Astrocyte of the hippocampus (primary cell): ENCODE measurements around the gene GIMAP1.
"Not testable (repeated sequence)": the region's sequence is repeated elsewhere in the genome, so short reads cannot be mapped to it uniquely, and the experiment has no call there.

ENCODE experiments used
- DNase-seq: peaks from one replicate; pipeline ENCODE4 v3.0.0; 2011; ENCODE audit warnings: low read depth, low spot score

GIMAP1 gene

GRCh38 chr7:150716368-150716767 lies at the start of gene GIMAP1:
GIMAP1 (plus strand) TSS chr7:150716613; CDS start chr7:150719048, 2,435 bp downstream.
- DNase-seq = no peak

GRCh38 chr7:150668472-150668911 lies 47.9 kb upstream of the GIMAP1 start:
- no peak for DNase-seq

- no peak for DNase-seq
Measured at GRCh38 chr7:150668977-150669376, 47.4 kb upstream of the GIMAP1 start.

GRCh38 chr7:150671798-150672585 lies 44.4 kb upstream of the GIMAP1 start:
- DNase-seq = not testable (repeated sequence)

- DNase-seq = no peak
Measured at GRCh38 chr7:150675714-150676113, 40.7 kb upstream of the GIMAP1 start.

GRCh38 chr7:150676276-150676675 lies 40.1 kb upstream of the GIMAP1 start:
- DNase-seq = not testable (repeated sequence)

GRCh38 chr7:150676854-150677253 lies 39.6 kb upstream of the GIMAP1 start:
- DNase-seq = not testable (repeated sequence)

- not testable (repeated sequence) for DNase-seq
Measured at GRCh38 chr7:150678601-150679000, 37.8 kb upstream of the GIMAP1 start.

GRCh38 chr7:150680364-150680763 lies 36.0 kb upstream of the GIMAP1 start:
- DNase-seq = not testable (repeated sequence)

- DNase-seq = no peak
Measured at GRCh38 chr7:150685219-150686029, 31.0 kb upstream of the GIMAP1 start, which contains the start of gene GIMAP2. GIMAP2 (plus strand) TSS chr7:150685706; CDS start chr7:150687060, 1,354 bp downstream.

- DNase-seq = no peak
Measured at GRCh38 chr7:150686030-150686631, 30.3 kb upstream of the GIMAP1 start.

GRCh38 chr7:150688630-150689029 lies 27.8 kb upstream of the GIMAP1 start:
- no peak for DNase-seq

GRCh38 chr7:150695654-150696053 lies 20.8 kb upstream of the GIMAP1 start:
- no peak for DNase-seq

- DNase-seq = no peak
Measured at GRCh38 chr7:150703209-150703608, 13.2 kb upstream of the GIMAP1 start.

GRCh38 chr7:150715293-150715692 lies 1.1 kb upstream of the GIMAP1 start:
- DNase-seq = no peak

GRCh38 chr7:150715738-150716137 lies 675 bp upstream of the GIMAP1 start:
- DNase-seq = no peak

GRCh38 chr7:150716939-150717338 lies 526 bp downstream of the GIMAP1 start:
- DNase-seq = no peak

- DNase-seq = no peak
Measured at GRCh38 chr7:150717814-150718420, 1.5 kb downstream of the GIMAP1 start.

- no peak for DNase-seq
Measured at GRCh38 chr7:150719436-150719835, 3.0 kb downstream of the GIMAP1 start.

- no peak for DNase-seq
Measured at GRCh38 chr7:150719960-150720891, 3.8 kb downstream of the GIMAP1 start.

GRCh38 chr7:150721970-150722373 lies 5.6 kb downstream of the GIMAP1 start:
- no peak for DNase-seq
